Activated naive CD4-positive, alpha-beta T cell treated with anti-CD3 and anti-CD28 coated beads, Interleukin-2, amount 50 U/mL, for 16 hours (primary cell): ENCODE results near the gene TOMM40L.
"Not testable (repeated sequence)": the region's sequence is repeated elsewhere in the genome, so short reads cannot be mapped to it uniquely, and the experiment has no call there.

Source experiments
- DNase-seq: peaks from one replicate; pipeline ENCODE4 v3.0.0-alpha.2; 2020

The TOMM40L gene

DNA sequence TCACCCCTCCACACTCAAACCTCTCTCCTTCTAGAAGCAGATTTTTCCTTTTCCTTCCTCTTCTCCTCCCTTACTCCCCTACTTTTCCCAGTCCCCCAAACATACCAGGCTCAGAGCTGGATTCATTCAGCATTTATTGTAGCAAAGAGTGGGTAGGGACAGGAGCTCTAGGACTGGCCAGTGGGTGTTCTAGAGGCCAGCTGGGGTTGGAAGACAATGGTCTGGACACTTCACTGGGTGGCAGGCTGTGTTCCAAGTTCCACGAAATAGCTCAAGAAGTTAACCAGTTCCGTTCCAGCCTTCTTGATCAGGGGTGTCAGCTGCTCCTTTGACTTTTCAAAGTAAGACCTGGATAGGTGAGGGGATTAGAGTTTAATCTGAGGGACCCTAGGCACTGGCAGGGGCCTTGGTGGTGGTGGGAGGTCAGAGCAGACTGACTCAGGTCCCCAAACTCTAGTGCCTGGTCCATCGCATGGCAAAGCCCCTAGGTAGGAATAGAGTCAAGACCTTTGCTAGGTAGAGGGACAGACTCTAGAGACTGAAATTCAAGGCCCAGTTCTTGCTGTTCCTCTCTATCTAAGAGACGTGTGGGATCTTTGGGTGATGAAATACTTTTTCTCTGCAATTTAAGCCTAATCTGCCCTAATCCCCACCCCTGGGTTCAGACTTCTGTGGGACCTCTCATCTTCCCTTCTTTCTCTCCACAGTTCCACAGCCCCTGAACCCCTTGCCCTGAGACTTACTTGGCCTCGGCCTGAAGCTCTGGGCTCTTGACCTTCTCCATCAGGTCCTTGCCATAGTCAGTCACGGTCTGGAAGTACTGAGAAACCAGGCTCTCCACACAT is 3.5 kb upstream of the TOMM40L start:
- no peak for DNase-seq

DNA sequence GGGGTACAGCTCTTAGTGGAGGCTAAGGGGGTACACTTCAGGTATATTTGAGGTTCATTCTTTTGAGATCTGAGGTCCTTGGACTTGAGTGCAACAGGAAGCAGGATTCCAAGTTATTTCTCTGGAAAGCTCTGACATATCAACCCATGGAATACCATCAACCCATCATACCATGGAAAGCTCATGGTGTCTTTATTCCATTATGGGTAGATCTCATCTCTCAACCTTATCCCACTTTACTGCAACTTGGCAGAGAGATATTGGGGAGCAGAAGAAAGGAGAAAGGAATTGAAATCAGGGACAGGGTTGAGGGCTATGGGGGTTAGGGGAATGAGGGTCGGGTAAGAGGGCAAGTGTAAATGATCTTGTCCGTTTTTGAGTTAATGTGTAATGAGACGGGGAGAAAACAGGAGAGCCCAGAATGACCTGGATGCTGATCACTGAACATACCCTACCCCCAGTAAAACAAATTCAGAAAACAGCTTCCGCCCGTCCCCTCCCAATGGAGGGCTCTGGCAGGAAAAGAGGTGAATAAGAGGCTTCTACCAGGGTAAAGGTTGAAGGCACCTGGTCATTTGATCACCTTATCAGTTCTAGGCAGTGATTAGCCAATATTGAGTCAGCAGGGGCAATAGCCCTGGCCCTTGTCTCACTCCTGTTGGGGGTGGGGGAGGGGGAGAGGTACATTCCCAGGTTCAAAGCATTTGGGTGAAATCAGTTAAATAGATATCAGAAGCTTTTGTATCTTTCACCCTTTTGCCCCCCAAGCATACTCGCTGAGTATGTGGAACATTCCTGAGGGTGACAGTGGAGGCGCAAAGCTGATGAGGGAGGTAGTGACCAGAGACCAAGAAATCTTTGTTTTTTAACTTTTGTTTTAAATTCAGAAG is 1.8 kb upstream of the TOMM40L start:
- DNase-seq = no peak

DNA sequence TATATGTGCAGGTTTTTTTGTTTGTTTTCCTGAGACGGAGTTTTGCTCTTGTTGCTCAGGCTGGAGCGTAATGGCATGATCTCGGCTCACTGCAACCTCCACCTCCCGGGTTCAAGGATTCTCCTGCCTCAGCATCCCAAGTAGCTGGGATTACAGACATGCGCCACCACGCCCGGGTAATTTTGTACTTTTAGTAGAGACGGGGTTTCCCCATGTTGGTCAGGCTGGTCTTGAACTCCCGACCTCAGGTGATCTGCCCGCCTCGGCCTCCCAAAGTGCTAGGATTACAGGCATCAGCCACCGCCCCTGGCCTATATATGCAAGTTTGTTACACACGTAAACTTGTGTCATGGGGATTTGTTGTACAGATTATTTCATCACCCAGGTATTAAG is 1.2 kb upstream of the TOMM40L start:
- DNase-seq = not testable (repeated sequence)

DNA sequence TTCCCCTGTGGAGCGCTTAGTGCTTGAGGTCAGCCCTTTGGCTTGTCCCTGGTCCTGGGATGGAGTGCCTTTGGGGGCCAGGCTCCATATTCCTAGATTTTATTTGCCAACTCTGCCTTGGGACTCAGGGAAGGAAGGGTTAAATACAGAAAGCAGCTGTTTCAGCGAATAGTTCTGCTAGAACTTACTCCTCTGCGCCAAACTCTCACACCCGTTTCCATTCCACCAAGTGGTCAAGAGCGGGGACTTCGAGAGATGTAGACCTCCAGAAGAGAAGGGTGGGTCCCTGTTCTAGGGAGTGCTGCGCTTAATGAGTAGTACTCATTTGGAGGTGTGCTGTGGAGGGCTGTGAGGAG is 704 bp upstream of the TOMM40L start:
- no peak for DNase-seq

DNA sequence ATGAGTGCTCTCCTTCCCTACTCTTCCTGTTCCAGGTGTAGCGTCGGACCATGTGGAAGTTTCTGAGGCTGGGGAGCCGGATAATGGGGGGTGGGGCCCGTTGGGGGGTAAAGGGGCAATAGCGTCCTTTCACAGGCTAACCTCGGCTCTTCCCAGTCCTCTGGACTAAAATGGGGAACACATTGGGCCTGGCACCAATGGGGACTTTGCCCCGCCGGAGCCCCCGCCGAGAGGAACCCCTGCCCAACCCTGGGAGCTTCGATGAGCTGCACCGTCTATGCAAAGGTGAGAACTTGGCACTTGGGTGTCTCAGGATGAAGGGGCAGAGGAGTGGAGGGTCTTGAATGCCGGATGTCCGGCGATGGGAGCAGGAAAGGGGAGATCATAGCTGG is 456 bp downstream of the TOMM40L start:
- no peak for DNase-seq

DNA sequence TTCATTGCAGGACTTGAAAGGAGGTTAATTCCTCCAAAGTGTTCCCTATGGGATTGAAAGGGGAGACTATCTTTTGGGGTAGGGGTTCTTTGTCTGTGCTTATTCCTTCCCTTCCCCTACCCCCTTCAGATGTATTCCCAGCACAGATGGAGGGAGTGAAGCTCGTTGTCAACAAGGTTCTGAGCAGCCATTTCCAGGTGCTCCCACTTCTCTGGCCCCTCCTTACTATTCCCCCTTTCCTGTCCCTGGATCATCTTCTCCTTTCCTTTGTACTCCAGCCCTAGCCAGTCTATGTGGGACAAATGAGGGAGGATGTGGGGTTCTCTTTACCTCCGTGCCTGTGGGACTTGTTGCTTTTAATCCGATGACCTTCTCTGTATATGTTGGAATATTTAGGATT is 899 bp downstream of the TOMM40L start:
- DNase-seq = no peak

DNA sequence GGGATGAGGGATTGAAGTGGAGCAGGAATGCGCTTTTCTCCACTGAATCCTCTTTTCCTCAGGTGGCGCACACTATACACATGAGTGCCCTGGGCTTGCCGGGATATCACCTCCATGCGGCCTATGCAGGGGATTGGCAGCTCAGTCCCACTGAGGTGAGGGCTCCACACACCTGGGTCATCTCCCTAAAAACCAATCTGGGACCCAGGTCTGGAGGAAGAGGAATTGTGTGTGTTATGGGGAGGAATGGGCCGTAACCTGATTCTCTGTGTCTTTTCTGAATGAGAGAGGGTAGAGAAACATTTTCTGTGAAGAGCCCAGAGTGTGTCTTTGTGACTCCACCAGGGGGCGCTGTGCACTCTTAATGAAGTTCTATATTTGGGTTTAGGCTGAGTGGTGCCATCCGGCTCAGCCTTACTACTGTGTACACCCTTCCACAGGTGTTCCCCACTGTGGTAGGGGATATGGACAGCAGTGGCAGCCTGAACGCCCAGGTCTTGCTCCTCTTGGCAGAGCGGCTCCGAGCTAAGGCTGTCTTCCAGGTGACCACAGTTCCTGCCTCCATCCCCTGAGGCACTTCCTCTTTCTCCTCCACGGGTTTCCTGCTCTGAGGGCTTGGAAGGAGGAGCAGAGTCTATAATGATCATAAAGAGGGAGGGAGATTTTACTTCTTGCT is 1.5 kb downstream of the TOMM40L start:
- peak; percentile 90 for DNase-seq

DNA sequence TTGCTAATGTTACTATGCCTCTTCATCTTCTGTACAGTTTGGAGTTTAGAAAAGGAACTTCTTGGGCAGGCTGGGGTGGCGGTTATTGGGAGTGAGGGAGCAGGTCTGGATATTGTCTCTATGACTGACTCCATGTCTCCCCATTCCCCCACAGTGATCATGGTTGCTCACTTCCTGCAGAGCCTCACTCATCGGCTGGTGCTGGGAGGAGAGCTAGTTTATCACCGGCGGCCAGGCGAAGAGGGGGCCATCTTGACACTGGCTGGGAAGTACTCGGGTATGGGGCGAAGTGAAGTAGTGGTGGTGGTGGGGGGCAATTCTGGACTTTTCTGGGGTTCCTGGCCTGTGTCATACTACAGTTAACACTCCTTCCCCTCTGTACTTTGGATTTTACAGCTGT is 2.2 kb downstream of the TOMM40L start:
- no peak for DNase-seq

DNA sequence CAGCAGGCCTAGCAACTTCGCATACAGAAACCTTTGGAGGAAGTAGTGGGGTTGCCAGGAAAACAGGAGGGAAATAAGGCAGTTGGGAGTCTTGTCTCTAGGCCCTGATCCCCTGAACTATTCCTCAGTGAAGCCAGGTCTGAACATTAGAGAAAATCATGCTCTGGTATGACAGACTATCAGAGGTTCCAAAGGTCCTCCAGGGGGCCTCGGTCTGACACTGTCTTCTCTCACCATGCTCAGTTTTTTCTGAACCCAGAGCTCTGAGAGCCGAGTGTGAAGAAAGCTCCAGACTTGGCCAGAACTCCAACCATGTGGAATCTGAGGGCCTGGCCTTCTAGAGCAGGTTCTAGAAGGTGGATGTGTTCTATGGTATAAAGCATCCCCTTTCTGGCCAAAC is 4.0 kb downstream of the TOMM40L start:
- no peak for DNase-seq

DNA sequence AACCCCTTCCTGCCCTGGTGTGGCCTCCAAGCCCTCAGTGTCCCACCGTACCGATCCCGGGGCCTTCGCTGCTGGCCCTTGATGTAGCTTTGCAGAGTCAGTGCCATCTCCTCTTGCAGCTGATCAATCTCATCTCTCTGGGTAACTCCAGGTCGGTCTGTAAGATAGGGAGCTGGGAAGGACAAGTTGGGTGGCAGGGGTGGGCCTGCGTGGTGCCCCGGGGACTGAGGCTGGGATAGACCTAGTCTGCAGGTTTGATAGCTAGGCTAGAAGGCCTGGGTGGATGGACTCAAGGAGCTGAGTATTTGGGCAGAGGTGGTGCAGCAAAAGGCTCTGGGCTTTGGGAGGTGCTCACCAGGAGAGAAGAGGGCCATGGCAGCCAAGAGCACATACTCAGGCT is 4.9 kb downstream of the TOMM40L start:
- DNase-seq = no peak

DNA sequence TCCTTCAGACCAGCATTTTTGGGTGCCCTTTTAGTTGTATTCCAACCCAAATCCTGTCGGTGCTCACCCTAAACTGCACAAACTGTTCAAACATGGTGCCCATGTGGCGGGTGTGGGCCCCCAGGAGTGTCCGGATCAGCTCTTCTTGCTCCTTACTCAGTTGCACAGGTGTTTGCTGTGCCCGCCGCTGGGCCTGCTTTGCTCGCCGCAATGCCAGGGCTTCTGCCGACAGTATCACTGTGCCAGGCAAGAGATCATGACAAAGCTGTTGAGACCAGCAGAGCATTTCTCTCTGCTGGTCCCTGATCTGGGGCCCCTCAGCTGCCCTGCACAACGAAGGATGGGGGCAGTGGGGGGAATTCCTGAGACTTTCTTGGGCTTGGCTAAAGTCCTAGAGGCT is 7.2 kb downstream of the TOMM40L start:
- no peak for DNase-seq

DNA sequence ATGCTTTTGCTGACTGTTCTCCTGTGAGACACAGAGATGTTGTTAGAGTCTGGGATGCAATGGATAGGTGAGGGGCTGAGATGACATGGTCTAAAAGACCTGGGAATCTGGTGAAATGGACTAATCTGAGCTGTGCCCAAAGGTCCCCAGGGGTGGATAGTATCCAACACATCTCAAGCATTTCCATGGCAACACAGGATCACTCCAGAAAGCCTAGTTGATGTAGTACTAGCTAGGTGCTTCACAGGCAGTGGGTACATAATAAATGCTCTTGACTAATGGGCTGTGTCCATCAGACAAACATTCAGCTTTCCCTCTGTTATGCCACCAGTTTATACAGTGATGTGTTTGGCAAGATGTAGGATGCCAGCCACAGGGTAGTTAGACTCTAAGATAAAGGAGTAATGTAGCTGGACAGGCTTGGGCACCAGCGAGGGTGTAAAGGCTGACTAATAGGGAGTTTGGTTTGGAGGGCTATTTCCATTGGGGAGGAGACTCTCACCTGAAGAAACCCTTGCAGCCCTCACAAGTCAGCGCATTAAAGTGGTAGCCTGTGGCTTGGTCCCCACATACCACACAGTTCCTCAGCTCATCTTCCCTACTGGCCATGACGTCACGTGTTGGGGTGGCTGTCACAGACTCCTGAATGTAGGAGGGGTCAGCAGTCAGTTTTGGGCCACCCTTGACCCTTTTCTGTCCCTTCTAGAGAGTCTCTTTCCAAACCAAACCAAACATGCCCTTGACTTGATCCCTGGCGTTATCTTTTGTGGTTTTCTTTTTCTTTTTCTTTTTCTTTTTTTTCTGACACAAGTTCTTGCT is 10.3 kb downstream of the TOMM40L start:
- no peak for DNase-seq

DNA sequence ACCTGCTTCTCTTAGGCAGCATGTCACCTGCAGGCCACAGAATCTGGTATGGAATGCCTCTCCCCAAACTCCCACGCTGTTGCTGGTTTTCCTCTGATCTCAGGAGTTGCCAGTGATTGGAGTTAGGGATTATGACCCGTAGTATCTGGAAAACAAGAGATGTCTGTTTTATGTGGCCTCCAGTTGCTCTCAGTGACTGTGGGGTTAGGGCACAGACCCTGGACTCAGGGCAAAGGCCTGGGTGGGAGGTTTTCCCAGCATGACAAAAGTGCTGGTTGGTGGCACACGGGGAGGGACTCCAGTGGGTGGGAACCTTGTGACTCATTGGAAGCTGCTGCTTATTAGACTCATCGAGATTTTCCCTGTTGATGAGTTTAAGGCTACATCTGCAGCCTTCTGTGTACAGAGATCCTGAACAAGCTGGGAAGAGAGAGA is 12.2 kb downstream of the TOMM40L start, which contains the start of gene NR1I3:
NR1I3 (minus strand) TSS at position 165 of the 435 bp plus-strand sequence. CDS start 1,638 bp downstream, outside the sequence.
- DNase-seq = no peak

DNA sequence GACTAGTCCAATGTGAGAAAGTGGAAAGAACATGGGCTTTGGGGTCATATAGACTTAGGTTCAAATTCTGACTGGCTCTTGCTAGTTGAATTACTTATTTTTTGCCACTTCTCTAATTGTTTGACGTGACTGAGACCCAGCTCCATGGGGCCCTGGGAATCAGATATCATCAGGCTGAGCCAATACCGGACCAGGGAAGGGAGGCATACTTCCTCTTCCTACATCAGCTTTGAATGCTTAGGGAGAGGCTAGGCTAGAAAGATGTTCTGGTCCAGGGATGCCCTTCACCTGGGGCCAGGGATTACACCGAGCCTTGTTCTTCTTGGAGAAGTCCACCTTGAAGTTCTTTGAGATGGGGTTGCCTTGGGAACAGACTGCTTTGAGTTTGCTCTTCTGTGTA is 15.8 kb downstream of the TOMM40L start:
- no peak for DNase-seq

DNA sequence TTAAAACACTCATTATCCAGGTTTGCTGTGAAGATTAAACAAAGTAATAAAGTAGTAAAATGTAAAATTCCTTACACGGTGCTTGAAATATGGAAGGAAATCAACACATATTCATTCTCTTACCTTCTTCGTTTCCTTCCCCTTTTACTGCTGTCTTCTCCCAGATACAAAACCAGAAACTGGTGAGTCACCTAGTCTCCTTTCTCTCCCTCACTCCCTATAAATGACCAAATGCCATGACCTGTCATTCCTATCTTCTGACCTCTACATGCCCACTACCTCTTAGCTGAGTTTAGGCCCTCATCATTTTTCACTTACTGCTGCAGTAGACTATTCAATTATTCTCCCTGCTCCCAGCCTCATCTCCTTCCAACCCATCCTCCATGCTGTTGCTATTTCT is 16.5 kb downstream of the TOMM40L start:
- no peak for DNase-seq

DNA sequence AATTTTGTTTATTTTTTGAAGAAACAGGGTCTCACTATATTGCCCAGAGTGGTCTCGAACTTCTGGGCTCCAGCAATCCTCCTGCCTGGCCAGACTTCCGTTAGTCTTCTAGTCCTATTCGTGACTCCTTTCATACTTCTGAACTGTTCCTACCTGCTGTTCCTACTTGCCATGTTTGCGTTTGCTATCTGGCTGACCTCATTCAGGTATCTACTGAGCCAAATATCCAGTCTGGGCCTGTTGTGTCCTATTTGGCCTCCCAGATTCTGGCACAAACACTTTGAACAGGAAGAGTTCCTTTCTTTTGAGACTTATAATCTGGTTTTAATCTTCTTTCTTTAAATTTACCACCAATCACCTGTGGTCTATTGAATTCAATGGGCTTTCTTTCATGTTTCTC is 19.0 kb downstream of the TOMM40L start:
- DNase-seq = no peak

DNA sequence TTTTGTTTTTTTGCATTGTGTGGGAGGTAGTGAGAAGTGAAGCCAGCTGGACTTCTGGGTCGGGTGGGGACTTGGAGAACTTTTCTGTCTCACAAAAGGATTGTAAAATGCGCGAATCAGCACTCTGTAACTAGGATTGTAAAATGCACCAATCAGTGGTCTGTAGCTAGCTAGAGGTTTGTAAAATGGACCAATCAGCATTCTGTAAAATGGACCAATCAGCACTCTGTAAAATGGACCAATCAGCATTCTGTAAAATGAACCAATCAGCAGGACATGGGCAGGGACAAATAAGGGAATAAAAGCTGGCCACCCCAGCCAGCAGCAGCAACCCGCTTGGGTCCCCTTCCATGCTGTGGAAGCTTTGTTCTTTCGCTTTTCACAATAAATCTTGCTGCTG is 24.2 kb downstream of the TOMM40L start:
- not testable (repeated sequence) for DNase-seq

DNA sequence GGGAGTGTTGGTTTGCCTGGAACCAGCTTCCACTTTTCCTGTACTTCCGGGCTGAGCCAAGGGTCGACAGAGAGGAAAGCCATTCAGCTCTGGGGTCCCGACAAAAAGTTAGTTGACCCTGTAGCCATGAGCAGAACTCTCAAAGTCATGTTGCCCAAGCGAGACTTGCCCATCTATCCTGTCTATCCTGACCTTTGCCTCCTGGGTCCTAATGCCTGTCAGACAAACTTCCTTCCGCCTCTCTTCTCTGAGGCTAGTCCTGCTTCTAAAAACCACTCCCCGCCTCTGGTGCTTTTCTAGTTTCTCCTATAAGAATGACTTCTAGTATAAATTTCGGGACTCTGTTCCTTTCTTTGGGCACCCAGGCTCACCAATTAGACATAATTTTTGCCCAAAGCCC is 25.0 kb downstream of the TOMM40L start:
- DNase-seq = no peak

DNA sequence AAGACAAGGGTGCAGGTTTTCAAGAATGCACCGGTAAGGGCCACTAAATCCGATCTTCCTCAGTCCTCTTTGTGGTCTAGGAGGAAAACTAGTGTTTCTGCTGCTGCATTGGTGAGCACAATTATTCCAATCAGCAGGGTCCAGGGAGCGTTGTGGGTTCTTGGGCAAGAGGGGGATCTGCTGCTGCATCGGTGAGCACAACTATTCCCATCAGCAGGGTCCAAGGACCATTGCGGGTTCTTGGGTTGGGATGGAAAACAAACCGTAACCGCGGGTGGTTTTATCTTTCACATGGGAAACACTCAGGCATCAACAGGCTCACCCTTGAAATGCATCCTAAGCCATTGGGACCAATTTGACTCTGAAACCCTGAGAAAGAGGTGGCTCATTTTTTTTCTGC is 25.7 kb downstream of the TOMM40L start:
- no peak for DNase-seq

DNA sequence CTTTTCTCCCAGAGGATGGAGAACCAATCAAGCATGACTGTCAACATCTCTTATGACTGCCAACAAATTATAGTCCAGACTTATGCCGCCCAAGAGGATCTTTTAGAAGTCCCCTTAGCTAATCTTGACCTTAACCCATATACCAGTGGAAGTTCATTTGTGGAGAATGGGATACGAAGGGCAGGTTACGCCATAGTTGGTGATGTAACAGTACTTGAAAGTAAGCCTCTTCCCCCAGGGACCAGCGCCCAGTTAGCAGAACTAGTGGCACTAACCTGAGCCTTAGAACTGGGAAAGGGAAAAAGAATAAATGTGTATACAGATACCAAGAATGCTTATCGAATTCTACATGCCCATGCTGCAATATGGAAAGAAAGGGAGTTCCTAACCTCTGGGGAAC is 29.4 kb downstream of the TOMM40L start:
- DNase-seq = not testable (repeated sequence)

DNA sequence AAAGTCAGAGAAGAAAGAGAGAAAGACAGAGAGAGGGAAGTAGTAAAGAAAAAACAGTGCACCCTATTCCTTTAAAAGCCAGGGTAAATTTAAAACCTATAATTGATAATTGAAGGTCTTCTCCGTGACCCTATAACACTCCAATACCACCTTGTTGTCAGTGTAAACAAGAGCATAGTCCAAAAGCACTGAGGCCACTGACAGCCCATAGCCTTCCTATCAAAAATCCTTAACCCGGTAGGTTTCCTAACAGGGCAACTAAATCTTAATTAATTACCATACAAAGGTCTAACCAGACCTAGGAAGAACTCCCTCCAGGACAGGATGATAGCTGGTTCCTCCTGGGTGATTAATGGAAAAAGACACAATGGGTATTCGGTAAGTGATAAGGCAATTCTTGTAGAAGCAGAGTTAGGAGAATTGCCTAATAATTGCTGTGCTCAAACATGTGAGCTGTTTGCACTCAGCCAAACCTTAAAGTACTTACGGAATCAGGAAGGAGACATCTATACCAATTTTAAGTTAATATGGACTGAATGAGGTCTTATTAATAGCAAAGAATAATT is 30.2 kb downstream of the TOMM40L start:
- not testable (repeated sequence) for DNase-seq

DNA sequence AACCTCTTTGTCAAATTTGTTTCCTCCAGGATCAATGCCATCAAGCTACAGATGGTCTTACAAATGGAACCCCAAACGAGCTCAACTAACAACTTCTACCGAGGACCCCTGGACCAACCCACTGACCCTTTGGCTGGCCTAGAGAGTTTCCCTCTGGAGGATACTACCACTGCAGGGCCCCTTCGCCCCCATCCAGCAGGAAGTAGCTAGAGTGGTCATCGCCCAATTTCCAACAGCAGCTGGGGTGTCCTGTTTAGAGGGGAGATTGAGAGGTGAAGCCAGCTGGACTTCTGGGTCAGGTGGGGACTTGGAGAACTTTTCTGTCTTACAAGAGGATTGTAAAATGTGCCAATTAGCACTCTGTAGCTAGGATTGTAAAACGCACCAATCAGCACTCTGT is 31.2 kb downstream of the TOMM40L start:
- not testable (repeated sequence) for DNase-seq
